Chondrocyte (in vitro differentiated cells): ENCODE results near the gene IMMP2L. TPM values are rescaled to one million over a fixed set of nuclear protein-coding genes. Genes with fewer than 3 reads are reported as not detected.

Source experiments
- DNase-seq: peaks from one replicate; pipeline ENCODE4 v3.0.0; 2021; ENCODE audit warnings: mixed read lengths, low spot score
- H3K27ac Mint-ChIP-seq: one replicate; pipeline ENCODE4 v1.8.0; 2021; ENCODE audit warnings: mild to moderate bottlenecking, moderate library complexity, mixed read lengths; ENCODE audit not compliant: unreplicated experiment
- H3K27me3 Mint-ChIP-seq: 2 replicates; pipeline ENCODE4 v1.8.0; 2021; ENCODE audit warnings: low read depth, mixed read lengths
- H3K36me3 Mint-ChIP-seq: 2 replicates; pipeline ENCODE4 v1.8.0; 2021; ENCODE audit warnings: low read depth, mixed read lengths
- H3K4me1 Mint-ChIP-seq: 2 replicates; pipeline ENCODE4 v1.8.0; 2021; ENCODE audit warnings: low read depth, mild to moderate bottlenecking, mixed read lengths
- H3K4me3 Mint-ChIP-seq: one replicate; pipeline ENCODE4 v1.8.0; 2021; ENCODE audit warnings: mild to moderate bottlenecking, moderate library complexity, mixed read lengths; ENCODE audit not compliant: unreplicated experiment
- H3K9me3 Mint-ChIP-seq: 2 replicates; pipeline ENCODE4 v1.8.0; 2021; ENCODE audit warnings: low read depth, mixed read lengths
- total RNA-seq: library from RNA; stranded (reverse); gene quantifications from 3 replicates; pipeline ENCODE4 v1.2.1, GENCODE V29; 2021
- TF ChIP-seq, protein P1 (sequence below): fragments of 200-600 bp; sonication (generic); IDR thresholded peaks from 2 replicates; pipeline ENCODE4 v1.5.0; 2021; ENCODE audit warnings: antibody characterized with exemption, mild to moderate bottlenecking, moderate library complexity

The IMMP2L gene
- total RNA-seq, 1 donor from 2014 or later, result 6.1 TPM

DNA sequence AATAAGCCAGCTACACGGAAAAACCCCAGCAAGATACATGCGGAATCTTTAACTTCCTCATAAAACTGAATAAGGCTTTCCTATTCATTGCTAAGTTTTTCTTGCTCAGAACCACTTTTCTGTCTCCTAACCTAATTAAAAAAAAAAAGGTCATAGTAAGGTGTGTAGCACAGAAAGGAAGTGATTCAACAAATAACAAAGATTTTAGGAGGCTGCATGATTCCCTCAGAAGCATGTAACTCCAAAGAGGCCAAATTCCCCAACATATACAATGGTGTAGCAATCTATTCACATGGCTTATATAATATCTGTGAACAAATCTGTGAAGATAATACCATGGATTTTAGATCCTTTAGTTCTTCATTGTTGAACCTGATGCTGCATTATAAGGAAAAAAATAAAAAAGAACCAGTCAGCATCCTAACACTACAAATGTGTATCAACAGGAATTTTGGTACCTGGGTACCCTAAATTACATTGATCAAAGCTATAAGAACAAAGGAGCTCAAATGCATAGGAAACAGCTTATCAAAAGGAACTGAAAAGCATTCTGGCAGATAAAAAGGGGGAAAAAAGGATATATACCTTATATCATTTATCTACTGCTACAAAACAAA lies 63.8 kb downstream of the IMMP2L start:
- DNase-seq, result no peak
- H3K27ac Mint-ChIP-seq, result no peak overlapping the region
- peaks cover 6% of the 10 kb centered on the region for H3K36me3 Mint-ChIP-seq
- H3K4me1 Mint-ChIP-seq, result no peaks in the 10 kb centered on the region
- no peaks in the 10 kb centered on the region for H3K27me3 Mint-ChIP-seq
- no peak overlapping the region for H3K4me3 Mint-ChIP-seq
- H3K9me3 Mint-ChIP-seq, result peaks cover 11% of the 10 kb centered on the region
- TF ChIP-seq, protein P1, sequence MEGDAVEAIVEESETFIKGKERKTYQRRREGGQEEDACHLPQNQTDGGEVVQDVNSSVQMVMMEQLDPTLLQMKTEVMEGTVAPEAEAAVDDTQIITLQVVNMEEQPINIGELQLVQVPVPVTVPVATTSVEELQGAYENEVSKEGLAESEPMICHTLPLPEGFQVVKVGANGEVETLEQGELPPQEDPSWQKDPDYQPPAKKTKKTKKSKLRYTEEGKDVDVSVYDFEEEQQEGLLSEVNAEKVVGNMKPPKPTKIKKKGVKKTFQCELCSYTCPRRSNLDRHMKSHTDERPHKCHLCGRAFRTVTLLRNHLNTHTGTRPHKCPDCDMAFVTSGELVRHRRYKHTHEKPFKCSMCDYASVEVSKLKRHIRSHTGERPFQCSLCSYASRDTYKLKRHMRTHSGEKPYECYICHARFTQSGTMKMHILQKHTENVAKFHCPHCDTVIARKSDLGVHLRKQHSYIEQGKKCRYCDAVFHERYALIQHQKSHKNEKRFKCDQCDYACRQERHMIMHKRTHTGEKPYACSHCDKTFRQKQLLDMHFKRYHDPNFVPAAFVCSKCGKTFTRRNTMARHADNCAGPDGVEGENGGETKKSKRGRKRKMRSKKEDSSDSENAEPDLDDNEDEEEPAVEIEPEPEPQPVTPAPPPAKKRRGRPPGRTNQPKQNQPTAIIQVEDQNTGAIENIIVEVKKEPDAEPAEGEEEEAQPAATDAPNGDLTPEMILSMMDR, result no peak

DNA sequence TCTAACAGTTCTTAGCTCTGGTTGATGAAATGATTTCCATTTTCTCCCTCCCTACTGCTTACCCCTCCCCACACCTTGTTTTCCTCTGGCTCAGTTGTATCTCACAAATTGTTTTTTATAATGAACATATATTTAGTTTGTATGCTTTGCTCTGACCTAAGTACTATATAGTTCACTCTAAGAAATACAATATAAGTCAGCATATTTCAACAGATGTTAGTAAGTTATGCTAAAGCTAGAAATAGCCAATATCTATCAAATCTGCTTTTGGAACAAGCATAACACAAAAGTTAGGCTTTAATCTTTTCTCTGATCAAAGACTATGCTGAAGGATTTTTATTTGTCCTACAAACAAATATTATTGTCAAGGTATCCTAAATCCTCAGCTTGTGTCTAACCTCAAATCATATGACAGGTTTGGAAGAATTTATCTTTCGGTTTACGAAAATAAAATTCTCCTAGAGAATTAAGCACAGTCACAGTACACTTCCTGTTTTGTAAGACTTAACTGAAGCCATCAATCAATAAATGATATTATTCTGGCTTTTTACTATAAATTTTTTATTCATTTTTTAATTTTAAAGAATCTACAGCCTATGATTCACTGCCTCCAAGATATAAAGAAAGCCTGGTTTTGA lies 67.0 kb downstream of the IMMP2L start:
- Mint-ChIP-seq H3K4me3 (no peak overlapping the region), H3K4me1 (no peaks in the 10 kb centered on the region), H3K27ac (no peak overlapping the region), H3K27me3 (no peaks in the 10 kb centered on the region), H3K9me3 (no peaks in the 10 kb centered on the region), H3K36me3 (no peaks in the 10 kb centered on the region)
- no peak for DNase-seq
- TF ChIP-seq, protein P1, result no peak

DNA sequence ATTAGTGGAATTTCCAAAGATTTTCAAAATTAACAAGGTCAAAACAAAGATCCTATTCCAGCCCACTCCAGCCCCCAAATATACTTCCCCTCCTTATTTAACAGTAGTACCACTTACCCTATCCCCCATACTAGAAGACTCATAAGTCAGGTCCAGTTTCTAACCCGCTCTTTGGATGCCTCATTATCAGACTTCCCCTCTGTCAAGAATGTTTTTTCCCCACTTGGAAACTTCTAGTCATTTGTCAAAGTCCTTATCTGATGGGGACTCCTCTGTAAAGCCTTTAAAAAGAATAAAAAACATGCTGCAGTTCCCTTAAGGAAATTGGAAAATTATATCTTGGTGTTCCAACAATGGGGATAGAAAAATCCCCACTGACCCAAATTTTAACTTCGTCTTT lies 70.1 kb downstream of the IMMP2L start:
- TF ChIP-seq, protein P1, result no peak
- no peak overlapping the region for H3K27ac Mint-ChIP-seq
- no peak overlapping the region for H3K4me3 Mint-ChIP-seq
- DNase-seq, result no peak
- no peaks in the 10 kb centered on the region for H3K27me3 Mint-ChIP-seq
- peaks cover 2% of the 10 kb centered on the region for H3K36me3 Mint-ChIP-seq
- peaks cover 2% of the 10 kb centered on the region for H3K9me3 Mint-ChIP-seq
- H3K4me1 Mint-ChIP-seq, result no peaks in the 10 kb centered on the region

DNA sequence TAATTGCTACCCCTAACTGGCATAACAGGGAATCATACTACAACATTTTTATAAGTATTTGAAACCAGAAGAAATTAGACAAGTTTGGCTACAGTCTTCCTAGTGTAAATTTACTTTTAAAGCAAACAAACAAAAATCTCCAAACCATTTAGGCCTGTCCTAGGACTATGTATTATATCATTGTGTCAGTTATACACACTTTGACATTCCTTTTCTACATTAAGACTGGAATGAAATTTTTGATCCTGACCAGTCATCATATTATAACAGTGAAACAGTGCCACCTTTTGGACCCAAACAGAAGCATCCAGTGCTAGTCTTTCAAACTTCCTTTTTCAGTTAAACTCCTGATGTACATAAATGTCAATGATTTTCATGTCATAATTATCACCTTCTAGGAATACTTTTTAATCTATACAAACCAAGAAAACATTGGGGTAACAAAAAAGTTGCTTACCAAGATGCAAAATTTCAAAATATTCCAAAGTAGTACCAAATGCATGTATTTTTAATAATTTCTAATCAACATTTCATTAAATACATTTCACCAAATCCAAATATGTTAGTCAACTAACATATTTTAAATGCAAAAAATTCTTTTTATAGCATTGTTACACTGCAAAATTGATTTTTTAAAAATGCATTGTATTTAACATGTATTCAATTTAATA lies 75.7 kb downstream of the IMMP2L start:
- Mint-ChIP-seq H3K4me3 (no peak overlapping the region), H3K36me3 (peaks cover 2% of the 10 kb centered on the region), H3K4me1 (peaks cover 9% of the 10 kb centered on the region), H3K9me3 (peaks cover 2% of the 10 kb centered on the region), H3K27ac (no peak overlapping the region), H3K27me3 (no peaks in the 10 kb centered on the region)
- no peak for DNase-seq
- TF ChIP-seq, protein P1, result peak; percentile 98

DNA sequence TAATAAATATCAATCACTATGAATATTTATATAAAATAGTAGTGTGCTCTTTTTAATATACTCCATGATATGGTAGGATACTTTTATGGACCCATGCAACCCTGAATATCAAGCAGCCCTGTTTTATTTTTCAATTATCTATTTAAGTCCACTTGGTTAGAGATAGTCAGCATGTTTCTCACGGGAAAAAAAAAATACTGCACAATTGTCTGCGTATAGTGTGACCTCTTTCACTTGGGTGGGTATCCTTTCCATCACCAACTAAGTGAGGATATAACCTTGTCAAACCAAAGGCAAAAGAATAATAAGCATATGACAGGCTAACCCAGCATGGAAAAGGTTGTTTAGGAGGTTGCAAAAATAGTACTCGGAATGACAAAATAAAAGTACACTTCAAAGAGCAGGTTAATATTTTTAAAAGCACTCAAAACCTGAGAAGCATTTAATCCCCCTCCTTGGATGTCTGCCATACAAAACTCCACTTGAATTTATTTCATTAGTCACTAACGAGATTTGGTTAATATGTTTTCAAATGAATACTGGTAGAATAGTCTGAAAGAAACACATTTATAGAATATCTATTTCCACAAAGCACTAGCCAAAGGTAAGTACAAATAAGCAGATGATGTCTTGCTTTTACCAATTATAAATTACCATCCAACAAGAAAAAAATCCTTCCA lies 76.5 kb downstream of the IMMP2L start:
- TF ChIP-seq, protein P1, result no peak
- Mint-ChIP-seq H3K36me3 (peaks cover 2% of the 10 kb centered on the region), H3K27me3 (no peaks in the 10 kb centered on the region)

More for the DNA sequence above, 76.5 kb downstream of the IMMP2L start:
- Mint-ChIP-seq H3K27ac (no peak overlapping the region), H3K4me3 (no peak overlapping the region), H3K4me1 (peaks cover 9% of the 10 kb centered on the region), H3K9me3 (peaks cover 2% of the 10 kb centered on the region)
- DNase-seq, result no peak
